HG03139 (cell line): Measurements from ENCODE around the gene SYNJ2BP.

ENCODE experiments used
- ATAC-seq: cut with Tn5 transposase; IDR thresholded peaks from one replicate; pipeline ENCODE4 v1.9.1; 2021; ENCODE audit not compliant: unreplicated experiment

Gene SYNJ2BP

DNA sequence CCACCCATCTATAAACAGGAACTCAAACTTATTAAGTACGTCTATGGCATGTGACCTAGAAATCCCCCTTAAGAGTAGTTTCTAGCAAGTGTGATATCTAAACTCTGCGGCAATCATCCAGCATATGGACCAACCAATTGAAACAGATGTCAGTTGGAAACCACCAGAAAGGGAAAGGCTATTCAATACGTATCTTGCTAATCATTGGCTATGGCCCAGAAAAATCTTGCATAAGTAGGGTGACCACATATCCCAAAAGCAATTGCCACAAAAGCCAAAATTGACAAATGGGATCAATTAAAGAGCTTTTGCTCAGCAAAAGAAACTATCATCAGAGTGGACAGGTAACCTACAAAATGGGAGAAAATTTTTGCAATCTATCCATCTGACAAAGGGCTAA is 24.2 kb downstream of the SYNJ2BP start:
- ATAC-seq: no peak

DNA sequence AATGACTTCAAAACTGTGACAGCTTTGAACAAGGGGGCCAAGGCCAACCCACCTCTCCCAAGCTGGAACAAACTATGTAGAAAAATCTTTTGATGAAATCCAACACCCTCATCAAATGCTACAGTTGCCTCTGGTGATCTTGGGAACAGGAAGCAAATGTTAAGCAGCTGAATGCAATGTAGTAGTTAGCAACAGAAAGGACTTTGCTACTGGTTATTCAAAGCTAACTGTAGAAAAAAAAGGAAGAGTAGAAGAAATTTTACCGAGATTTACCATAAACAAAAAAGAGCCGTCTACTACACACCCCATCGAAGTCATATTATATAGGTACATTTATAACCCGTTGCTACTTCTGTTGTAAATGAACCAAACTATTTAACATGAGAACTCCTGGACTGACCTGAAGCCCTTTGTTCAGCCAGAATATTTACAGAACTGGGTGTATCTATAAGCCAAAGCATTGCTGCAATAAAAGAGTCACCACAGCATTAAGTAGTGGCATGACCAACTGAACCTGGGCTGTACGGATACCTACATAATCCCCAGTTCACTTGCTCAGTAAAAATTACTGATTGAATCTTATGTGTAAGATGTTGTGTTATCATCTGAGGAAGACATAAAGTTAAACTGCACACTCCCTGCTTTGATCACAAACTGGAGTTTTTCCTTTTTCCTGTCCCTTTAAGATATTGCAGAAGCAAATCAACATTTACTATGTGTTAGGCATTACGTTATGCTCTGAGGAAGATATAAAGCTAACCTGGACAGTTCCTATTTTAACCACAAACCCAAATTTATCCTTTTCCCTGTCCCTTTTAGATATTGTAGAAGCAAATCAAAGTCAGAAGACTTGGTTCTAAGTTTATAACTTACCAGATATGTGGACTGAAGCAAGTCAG is 25.1 kb downstream of the SYNJ2BP start:
- ATAC-seq: no peak

DNA sequence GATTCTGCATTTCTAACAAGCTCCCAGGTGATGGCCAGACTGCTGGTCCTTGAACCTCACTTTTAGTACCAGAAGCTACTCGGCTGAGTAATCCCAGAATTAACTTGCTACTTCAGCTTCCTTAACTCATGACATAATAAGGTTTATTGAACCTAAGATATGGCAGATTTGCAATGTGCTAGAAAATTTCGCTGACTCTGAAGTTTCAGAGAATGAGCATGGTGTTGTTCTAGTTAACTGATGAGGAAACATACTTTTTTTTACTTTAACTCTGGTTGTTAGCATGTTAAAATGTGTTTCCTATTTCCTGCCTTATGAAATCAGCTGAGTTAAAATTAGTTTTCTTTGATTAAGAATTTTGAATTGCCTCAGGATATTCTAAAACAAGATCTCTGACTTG is 34.4 kb downstream of the SYNJ2BP start:
- ATAC-seq: no peak

DNA sequence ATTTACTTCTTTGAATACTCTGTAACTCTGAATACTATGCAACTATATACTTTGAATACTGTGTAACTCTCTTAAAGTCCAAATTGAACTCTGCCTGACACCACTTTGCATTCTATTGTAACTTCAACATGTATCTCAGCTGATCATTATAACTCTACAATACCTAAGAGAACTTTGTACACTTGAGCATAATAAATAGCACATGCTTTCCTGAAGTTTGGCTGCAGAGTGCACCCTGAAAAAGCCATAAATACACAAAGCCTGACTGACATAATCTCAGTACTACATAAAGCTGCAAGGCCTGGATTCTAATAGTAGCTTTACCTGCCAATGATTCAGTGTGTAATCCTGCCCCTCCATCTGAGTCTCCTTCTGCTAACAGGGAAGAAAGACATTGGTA is 36.1 kb downstream of the SYNJ2BP start:
- no peak for ATAC-seq

DNA sequence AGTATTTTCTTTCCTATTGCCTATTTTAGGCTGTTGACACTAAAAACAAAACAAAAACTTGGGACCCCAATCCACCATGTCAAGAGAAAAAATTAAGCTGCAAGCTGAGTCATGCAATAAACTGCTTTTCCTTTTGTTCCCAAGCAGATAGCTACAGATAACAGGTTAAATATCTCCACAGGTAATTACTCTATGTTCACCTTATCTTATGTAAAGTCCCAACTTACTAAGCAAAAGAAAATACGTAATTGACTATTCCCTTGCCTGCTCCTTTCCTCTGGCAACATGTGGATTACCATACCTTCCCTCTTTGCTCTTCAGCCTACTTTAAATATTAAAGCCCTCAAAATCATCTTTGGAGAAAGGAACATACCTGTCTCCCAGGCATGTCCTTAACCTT is 38.2 kb downstream of the SYNJ2BP start:
- no peak for ATAC-seq
